WI38 (cell line): Measurements from ENCODE around the gene MGMT.

Experiments used
- H3K4me3 ChIP-seq: 2 replicates; pipeline ENCODE4 v1.5.1; 2011; ENCODE audit warnings: low read depth, mild to moderate bottlenecking, control low read depth, low read length
- TF ChIP-seq, protein P1 (sequence below): IDR thresholded peaks from 2 replicates; pipeline ENCODE4 v1.5.1; 2012; ENCODE audit warnings: low read depth, mild to moderate bottlenecking, control low read depth, low read length

Gene MGMT

DNA sequence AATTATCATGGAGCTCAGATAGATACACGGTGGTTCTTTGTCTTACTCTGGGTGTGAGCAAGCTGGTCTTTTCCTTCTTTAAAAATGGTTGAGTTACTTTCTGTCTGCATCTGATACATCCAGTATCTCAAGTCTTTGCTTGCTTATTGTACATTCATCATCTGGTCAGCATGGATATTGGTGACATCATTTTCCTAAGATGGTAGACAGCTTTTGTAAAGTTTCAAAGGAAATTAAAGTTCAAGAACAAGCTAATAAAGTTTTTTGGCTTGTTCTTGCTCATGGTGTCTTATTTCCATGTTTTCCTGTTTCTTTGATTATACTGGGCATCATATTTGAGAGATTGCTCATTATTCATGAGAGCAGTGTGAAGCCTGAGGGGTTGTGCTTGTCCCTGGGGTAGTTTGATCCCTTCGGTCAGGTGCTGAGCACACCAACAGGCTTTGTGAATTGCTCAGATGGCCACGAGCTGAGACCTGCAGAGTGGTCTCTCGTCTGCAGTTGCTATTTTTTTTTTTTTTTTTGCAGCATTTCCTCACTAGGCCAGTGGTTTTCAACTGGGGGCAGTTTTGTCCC, 38.5 kb downstream of the MGMT start:
- no peak overlapping the region for H3K4me3 ChIP-seq
- TF ChIP-seq, protein P1, sequence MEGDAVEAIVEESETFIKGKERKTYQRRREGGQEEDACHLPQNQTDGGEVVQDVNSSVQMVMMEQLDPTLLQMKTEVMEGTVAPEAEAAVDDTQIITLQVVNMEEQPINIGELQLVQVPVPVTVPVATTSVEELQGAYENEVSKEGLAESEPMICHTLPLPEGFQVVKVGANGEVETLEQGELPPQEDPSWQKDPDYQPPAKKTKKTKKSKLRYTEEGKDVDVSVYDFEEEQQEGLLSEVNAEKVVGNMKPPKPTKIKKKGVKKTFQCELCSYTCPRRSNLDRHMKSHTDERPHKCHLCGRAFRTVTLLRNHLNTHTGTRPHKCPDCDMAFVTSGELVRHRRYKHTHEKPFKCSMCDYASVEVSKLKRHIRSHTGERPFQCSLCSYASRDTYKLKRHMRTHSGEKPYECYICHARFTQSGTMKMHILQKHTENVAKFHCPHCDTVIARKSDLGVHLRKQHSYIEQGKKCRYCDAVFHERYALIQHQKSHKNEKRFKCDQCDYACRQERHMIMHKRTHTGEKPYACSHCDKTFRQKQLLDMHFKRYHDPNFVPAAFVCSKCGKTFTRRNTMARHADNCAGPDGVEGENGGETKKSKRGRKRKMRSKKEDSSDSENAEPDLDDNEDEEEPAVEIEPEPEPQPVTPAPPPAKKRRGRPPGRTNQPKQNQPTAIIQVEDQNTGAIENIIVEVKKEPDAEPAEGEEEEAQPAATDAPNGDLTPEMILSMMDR = no peak

GRCh38 chr10:129506101-129506797, 39.2 kb downstream of the MGMT start:
- H3K4me3 ChIP-seq = no peak overlapping the region
- TF ChIP-seq, protein P1 = no peak

DNA sequence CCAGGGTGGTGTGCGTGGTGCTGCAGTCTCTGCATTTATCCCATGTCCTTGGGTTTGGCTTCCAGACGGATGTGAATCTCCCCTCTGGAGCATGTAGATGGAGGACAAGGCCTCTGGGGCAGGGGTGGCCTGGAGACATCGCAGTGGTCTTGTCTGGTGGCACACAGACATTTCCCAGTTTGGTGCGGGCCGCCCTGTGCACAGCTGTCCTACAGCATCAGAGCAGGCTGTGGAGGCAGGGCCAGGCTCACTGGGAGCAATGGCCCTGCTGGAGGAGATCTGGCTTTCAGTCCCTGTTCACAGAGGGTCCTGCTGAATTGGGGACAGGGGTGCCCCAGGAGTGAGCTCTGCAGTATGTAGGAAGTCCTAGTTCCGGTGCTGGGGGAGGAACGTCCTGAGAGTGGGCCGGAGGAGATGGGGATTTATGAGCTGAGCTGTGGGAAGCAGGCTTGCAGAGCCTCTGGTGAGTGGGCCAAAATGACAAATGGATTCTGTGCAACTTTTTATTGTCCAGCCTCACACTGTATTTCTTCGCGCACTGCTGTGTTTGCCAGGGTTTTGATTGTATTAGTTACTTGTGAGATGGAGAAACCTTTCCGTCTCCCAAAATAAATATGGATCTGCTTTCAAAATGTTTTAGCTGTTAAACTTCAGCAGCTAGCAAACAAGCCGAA, 40.3 kb downstream of the MGMT start:
- TF ChIP-seq, protein P1 = no peak
- H3K4me3 ChIP-seq = no peak overlapping the region

- TF ChIP-seq, protein P1 = no peak
These were observed 42.1 kb downstream of the MGMT start for GRCh38 chr10:129509155-129509554.

DNA sequence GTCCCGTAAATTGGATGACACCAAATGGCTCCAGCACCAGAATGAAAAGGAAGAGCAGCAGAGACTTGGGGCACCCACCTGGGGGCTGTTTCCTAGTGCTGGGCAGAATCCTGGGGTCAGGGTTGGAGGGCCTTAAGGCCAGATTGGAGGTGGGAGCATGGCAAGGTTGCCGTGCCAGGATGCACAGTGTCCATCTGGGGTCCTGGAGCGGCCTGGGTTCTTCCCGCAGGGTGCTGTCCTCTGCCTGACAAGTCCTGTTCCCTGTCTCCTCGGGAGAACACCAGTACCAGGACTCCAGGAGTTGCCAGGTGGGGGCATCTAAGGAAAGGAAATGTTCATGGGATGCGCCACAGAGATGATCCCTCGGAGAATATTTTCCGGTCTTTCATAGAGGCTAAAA, 42.8 kb downstream of the MGMT start:
- TF ChIP-seq, protein P1 = no peak

More at GRCh38 chr10:129509155-129509554, 42.1 kb downstream of the MGMT start:
- no peak overlapping the region for H3K4me3 ChIP-seq

GRCh38 chr10:129511086-129511485, 44.0 kb downstream of the MGMT start:
- TF ChIP-seq, protein P1 = no peak

More for the DNA sequence above, 42.8 kb downstream of the MGMT start:
- H3K4me3 ChIP-seq = no peak overlapping the region

DNA sequence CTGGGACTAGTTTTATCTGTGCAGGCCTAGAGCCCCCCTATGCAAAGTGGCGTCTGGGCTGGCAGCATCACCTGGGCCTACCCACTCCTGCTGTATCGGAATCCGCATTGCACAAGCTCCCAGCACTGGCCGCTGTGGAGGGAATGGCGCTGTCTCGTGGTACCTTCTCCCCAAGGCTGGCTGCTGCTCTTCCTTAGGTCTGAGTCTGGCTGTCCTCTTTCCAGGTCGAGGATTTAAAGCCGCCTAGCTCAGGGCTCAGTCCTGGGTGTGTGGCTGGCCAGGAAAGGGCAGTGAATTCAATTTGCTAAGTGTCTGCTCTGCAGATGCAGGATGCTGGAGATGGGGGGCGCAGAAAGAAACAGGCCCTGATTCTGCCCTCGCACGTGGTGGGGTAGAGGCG, 44.7 kb downstream of the MGMT start:
- TF ChIP-seq, protein P1 = no peak
- no peak overlapping the region for H3K4me3 ChIP-seq

More at GRCh38 chr10:129511086-129511485, 44.0 kb downstream of the MGMT start:
- H3K4me3 ChIP-seq = no peak overlapping the region
